HEK293 (cell line): ENCODE data around the gene NFE2L2.

ENCODE experiments used
- CTCF ChIA-PET: fragments of 350-600 bp; formaldehyde crosslinking; extraction: SDS; loops from one replicate; lab custom pipeline; 2021; ENCODE audit warnings: antibody characterized with exemption; lab: Yijun Ruan, JAX
- POLR2A ChIA-PET: fragments of 300-600 bp; formaldehyde crosslinking; extraction: SDS; loops from one replicate; lab custom pipeline; 2020; ENCODE audit warnings: antibody characterized with exemption, inconsistent platforms; lab: Yijun Ruan, JAX
- H3K27ac ChIP-seq: fragments of 200-500 bp; sonication (Bioruptor generic); 2 replicates; pipeline ENCODE4 v1.5.1; 2014; ENCODE audit warnings: low read depth, low read length, control low read depth, inconsistent platforms; ENCODE audit errors: extremely low read depth
- H3K36me3 ChIP-seq, 2 experiments: fragments of 200-500 bp in 1 of 2; sonication (Bioruptor generic) in 1 of 2; 1 replicate in 1 of 2; 2 replicates in 1 of 2; pipeline ENCODE4 v1.5.1; 2014 to 2017; ENCODE audit warnings: inconsistent platforms in 2 of 2, low read length in 2 of 2; ENCODE audit not compliant: control insufficient read depth in 2 of 2, insufficient read depth in 1 of 2
- H3K4me1 ChIP-seq: fragments of 200-500 bp; sonication (Bioruptor generic); 2 replicates; pipeline ENCODE4 v1.5.1; 2014; ENCODE audit warnings: mild to moderate bottlenecking, low read length, inconsistent platforms; ENCODE audit not compliant: control insufficient read depth, insufficient read depth
- H3K4me3 ChIP-seq: 2 replicates; pipeline ENCODE4 v1.5.1; 2011; ENCODE audit warnings: low read depth, mild to moderate bottlenecking, control low read depth, low read length, moderate library complexity
- H3K9me3 ChIP-seq: fragments of 200-500 bp; sonication (Bioruptor generic); 2 replicates; pipeline ENCODE4 v1.5.1; 2014; ENCODE audit warnings: low read depth, low read length, inconsistent platforms; ENCODE audit not compliant: control insufficient read depth, insufficient read depth
- BCL11B ChIP-seq: fragments of 450-650 bp; formaldehyde crosslinking; IDR thresholded peaks from 2 replicates; pipeline ENCODE4 v1.5.1; 2016; ENCODE audit warnings: low read depth, missing biosample characterization, missing genetic modification characterization
- GFI1B ChIP-seq: fragments of 450-650 bp; formaldehyde crosslinking; IDR thresholded peaks from 2 replicates; pipeline ENCODE4 v1.5.1; 2016; ENCODE audit warnings: missing biosample characterization, missing genetic modification characterization
- KLF8 ChIP-seq: fragments of 450-650 bp; formaldehyde crosslinking; IDR thresholded peaks from 2 replicates; pipeline ENCODE4 v1.5.1; 2016; ENCODE audit warnings: missing biosample characterization, missing genetic modification characterization
- KLF9 ChIP-seq: fragments of 450-650 bp; formaldehyde crosslinking; IDR thresholded peaks from 2 replicates; pipeline ENCODE4 v1.5.1; 2016; ENCODE audit warnings: missing biosample characterization, missing genetic modification characterization, low read depth
- MEIS1 ChIP-seq: sonication (generic); formaldehyde crosslinking; IDR thresholded peaks from 2 replicates; pipeline ENCODE4 v1.8.1; 2022; ENCODE audit warnings: missing genetic modification reagents, mild to moderate bottlenecking, borderline replicate concordance
- PRDM1 ChIP-seq: fragments of 450-650 bp; formaldehyde crosslinking; IDR thresholded peaks from 2 replicates; pipeline ENCODE4; 2016; ENCODE audit warnings: missing biosample characterization, missing genetic modification characterization
- SCRT1 ChIP-seq: fragments of 450-650 bp; formaldehyde crosslinking; IDR thresholded peaks from 2 replicates; pipeline ENCODE4 v1.5.1; 2016; ENCODE audit warnings: missing biosample characterization, missing genetic modification characterization, borderline replicate concordance
- SETDB1 ChIP-seq: IDR thresholded peaks from one replicate; pipeline ENCODE4 v1.6.1; 2017; ENCODE audit warnings: mild to moderate bottlenecking, low read length, moderate library complexity, mixed read lengths; ENCODE audit not compliant: insufficient read length
- SP2 ChIP-seq: fragments of 450-650 bp; formaldehyde crosslinking; IDR thresholded peaks from 2 replicates; pipeline ENCODE4 v1.5.1; 2016; ENCODE audit warnings: missing biosample characterization, missing genetic modification characterization
- WT1 ChIP-seq: fragments of 450-650 bp; formaldehyde crosslinking; IDR thresholded peaks from 2 replicates; pipeline ENCODE4 v1.5.1; 2016; ENCODE audit warnings: missing biosample characterization, missing genetic modification characterization
- YY1 ChIP-seq: fragments of 450-650 bp; formaldehyde crosslinking; IDR thresholded peaks from 2 replicates; pipeline ENCODE4 v1.5.1; 2018; ENCODE audit warnings: missing biosample characterization, missing genetic modification characterization
- ZBTB8A ChIP-seq: fragments of 450-650 bp; formaldehyde crosslinking; IDR thresholded peaks from 2 replicates; pipeline ENCODE4 v1.5.1; 2016; ENCODE audit warnings: missing biosample characterization, missing genetic modification characterization
- ZNF112 ChIP-seq: fragments of 450-650 bp; formaldehyde crosslinking; IDR thresholded peaks from 2 replicates; pipeline ENCODE4 v1.5.0; 2017; ENCODE audit warnings: missing biosample characterization, missing genetic modification characterization
- ZNF146 ChIP-seq: fragments of 450-650 bp; formaldehyde crosslinking; IDR thresholded peaks from 2 replicates; pipeline ENCODE4 v1.5.1; 2016; ENCODE audit warnings: missing biosample characterization, missing genetic modification characterization
- ZNF155 ChIP-seq: fragments of 450-650 bp; formaldehyde crosslinking; IDR thresholded peaks from 2 replicates; pipeline ENCODE4 v1.5.1; 2016; ENCODE audit warnings: missing biosample characterization, missing genetic modification characterization
- ZNF16 ChIP-seq: fragments of 450-650 bp; formaldehyde crosslinking; IDR thresholded peaks from 2 replicates; pipeline ENCODE4 v1.5.1; 2016; ENCODE audit warnings: low read depth, missing biosample characterization, missing genetic modification characterization
- ZNF184 ChIP-seq: fragments of 450-650 bp; IDR thresholded peaks from 2 replicates; pipeline ENCODE4 v1.5.1; 2018; ENCODE audit warnings: missing biosample characterization, mild to moderate bottlenecking, missing genetic modification characterization
- ZNF239 ChIP-seq: fragments of 450-650 bp; formaldehyde crosslinking; IDR thresholded peaks from 2 replicates; pipeline ENCODE4 v1.5.1; 2016; ENCODE audit warnings: missing biosample characterization, missing genetic modification characterization
- ZNF248 ChIP-seq: fragments of 450-650 bp; formaldehyde crosslinking; IDR thresholded peaks from 2 replicates; pipeline ENCODE4 v1.5.1; 2017; ENCODE audit warnings: missing biosample characterization, missing genetic modification characterization
- ZNF302 ChIP-seq: fragments of 450-650 bp; formaldehyde crosslinking; IDR thresholded peaks from 2 replicates; pipeline ENCODE4 v1.5.1; 2016; ENCODE audit warnings: missing biosample characterization, missing genetic modification characterization, low read depth
- ZNF555 ChIP-seq: fragments of 450-650 bp; formaldehyde crosslinking; conservative IDR thresholded peaks from 2 replicates; pipeline ENCODE4 v1.5.1; 2017; ENCODE audit warnings: missing biosample characterization, mild to moderate bottlenecking, missing genetic modification characterization, inconsistent platforms
- ZNF624 ChIP-seq: fragments of 450-650 bp; formaldehyde crosslinking; IDR thresholded peaks from 2 replicates; pipeline ENCODE4 v1.5.1; 2017; ENCODE audit warnings: missing biosample characterization, missing genetic modification characterization
- TF ChIP-seq, protein P1 (sequence below): fragments of 450-650 bp; formaldehyde crosslinking; optimal IDR thresholded peaks from 2 replicates; pipeline ENCODE3; 2016; ENCODE audit warnings: missing biosample characterization, mild to moderate bottlenecking, missing genetic modification characterization
- TF ChIP-seq, protein P2 (sequence below): fragments of 450-650 bp; formaldehyde crosslinking; IDR thresholded peaks from 2 replicates; pipeline ENCODE4 v1.5.1; 2016; ENCODE audit warnings: missing biosample characterization, missing genetic modification characterization
- TF ChIP-seq, protein P3 (sequence below): fragments of 450-650 bp; formaldehyde crosslinking; IDR thresholded peaks from 2 replicates; pipeline ENCODE4 v1.5.1; 2017; ENCODE audit warnings: missing biosample characterization, missing genetic modification characterization

NFE2L2 gene

DNA sequence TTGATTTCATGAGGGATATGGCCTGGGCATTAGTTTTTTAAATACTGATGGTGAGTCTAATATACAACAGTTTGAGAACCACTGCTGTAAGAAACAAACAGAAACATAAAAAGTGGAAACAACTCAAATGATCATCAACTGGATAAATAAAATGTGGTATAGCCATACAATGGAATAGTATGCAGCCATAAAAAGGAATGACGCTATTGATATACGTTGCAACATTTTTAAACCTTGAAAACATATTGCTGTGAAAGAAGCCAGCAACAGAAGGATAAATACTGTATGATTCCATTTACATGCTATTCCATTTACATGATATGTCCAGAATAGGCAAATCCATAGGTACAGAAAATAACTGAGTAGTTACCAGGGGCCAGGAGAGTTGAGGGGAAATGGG is 6.5 kb downstream of the NFE2L2 start:
- H3K4me1 ChIP-seq = peaks cover 2% of the 10 kb centered on the region; the same call in 1 of the 2 replicates

DNA sequence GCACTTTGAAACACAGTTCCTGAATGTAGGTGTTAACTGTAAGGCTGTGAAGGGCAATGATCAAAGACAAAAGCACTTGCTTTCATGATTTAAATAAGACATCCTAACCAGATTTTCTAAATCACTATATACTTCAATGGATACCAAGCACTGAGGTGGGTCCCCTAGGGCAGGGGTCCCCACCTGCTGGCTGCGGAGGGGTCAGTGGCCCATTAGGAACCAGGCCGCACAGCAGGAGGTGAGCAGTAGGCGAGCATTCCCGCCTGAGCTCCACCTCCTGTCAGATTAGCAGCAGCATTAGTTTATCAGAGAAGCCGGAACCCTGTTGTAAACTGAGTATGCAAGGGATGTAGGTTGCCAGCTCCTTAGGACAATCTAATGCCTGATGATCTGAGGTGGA is 7.1 kb downstream of the NFE2L2 start:
- H3K27ac ChIP-seq = no peak overlapping the region
- no peak overlapping the region for H3K4me3 ChIP-seq
- CTCF ChIA-PET = no interaction called here
- peaks cover 0 to 3% of the 10 kb centered on the region in 2 experiments; a peak in 1 of 3 replicates for H3K36me3 ChIP-seq
- H3K9me3 ChIP-seq = no peaks in the 10 kb centered on the region
- POLR2A ChIA-PET = no interaction called here
- peaks cover 2% of the 10 kb centered on the region; the same call in 1 of the 2 replicates for H3K4me1 ChIP-seq
- TF ChIP-seq KLF9 (tag by site-specific recombination) = no peak
- no peak for TF ChIP-seq YY1 (tag by site-specific recombination)
- no peak for TF ChIP-seq BCL11B (tag by site-specific recombination)
- TF ChIP-seq PRDM1 (tag by site-specific recombination) = no peak
- no peak for TF ChIP-seq ZBTB8A
- TF ChIP-seq ZNF239 (tag by site-specific recombination) = no peak
- TF ChIP-seq, protein P1, sequence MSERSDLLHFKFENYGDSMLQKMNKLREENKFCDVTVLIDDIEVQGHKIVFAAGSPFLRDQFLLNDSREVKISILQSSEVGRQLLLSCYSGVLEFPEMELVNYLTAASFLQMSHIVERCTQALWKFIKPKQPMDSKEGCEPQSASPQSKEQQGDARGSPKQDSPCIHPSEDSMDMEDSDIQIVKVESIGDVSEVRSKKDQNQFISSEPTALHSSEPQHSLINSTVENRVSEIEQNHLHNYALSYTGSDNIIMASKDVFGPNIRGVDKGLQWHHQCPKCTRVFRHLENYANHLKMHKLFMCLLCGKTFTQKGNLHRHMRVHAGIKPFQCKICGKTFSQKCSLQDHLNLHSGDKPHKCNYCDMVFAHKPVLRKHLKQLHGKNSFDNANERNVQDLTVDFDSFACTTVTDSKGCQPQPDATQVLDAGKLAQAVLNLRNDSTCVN (tag by site-specific recombination) = no peak
- TF ChIP-seq MEIS1 (CRISPR knock-in tag) = no peak
- TF ChIP-seq WT1 (tag by site-specific recombination) = no peak
- no peak for TF ChIP-seq SP2 (tag by site-specific recombination)
- TF ChIP-seq GFI1B (tag by site-specific recombination) = no peak
- TF ChIP-seq ZNF112 (tag by site-specific recombination) = no peak
- TF ChIP-seq ZNF555 (tag by site-specific recombination) = no peak
- TF ChIP-seq ZNF155 (tag by site-specific recombination) = no peak
- TF ChIP-seq ZNF248 (tag by site-specific recombination) = no peak

More for the DNA sequence above, 6.5 kb downstream of the NFE2L2 start:
- Histone ChIP-seq H3K4me3 (no peak overlapping the region), H3K9me3 (no peaks in the 10 kb centered on the region), H3K36me3 (peaks cover 0 to 3% of the 10 kb centered on the region in 2 experiments; a peak in 1 of 3 replicates), H3K27ac (no peak overlapping the region)
- TF ChIP-seq ZNF16 (tag by site-specific recombination) (no peak), ZNF624 (tag by site-specific recombination) (no peak), KLF8 (tag by site-specific recombination) (no peak), SETDB1 (peak; percentile 78), WT1 (tag by site-specific recombination) (no peak), ZNF302 (tag by site-specific recombination) (no peak), SCRT1 (tag by site-specific recombination) (no peak), ZNF146 (tag by site-specific recombination) (peak; percentile 93), ZNF184 (tag by site-specific recombination) (no peak)
- TF ChIP-seq, protein P2, sequence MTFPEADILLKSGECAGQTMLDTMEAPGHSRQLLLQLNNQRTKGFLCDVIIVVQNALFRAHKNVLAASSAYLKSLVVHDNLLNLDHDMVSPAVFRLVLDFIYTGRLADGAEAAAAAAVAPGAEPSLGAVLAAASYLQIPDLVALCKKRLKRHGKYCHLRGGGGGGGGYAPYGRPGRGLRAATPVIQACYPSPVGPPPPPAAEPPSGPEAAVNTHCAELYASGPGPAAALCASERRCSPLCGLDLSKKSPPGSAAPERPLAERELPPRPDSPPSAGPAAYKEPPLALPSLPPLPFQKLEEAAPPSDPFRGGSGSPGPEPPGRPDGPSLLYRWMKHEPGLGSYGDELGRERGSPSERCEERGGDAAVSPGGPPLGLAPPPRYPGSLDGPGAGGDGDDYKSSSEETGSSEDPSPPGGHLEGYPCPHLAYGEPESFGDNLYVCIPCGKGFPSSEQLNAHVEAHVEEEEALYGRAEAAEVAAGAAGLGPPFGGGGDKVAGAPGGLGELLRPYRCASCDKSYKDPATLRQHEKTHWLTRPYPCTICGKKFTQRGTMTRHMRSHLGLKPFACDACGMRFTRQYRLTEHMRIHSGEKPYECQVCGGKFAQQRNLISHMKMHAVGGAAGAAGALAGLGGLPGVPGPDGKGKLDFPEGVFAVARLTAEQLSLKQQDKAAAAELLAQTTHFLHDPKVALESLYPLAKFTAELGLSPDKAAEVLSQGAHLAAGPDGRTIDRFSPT = no peak
- TF ChIP-seq, protein P3, sequence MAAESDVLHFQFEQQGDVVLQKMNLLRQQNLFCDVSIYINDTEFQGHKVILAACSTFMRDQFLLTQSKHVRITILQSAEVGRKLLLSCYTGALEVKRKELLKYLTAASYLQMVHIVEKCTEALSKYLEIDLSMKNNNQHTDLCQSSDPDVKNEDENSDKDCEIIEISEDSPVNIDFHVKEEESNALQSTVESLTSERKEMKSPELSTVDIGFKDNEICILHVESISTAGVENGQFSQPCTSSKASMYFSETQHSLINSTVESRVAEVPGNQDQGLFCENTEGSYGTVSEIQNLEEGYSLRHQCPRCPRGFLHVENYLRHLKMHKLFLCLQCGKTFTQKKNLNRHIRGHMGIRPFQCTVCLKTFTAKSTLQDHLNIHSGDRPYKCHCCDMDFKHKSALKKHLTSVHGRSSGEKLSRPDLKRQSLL = no peak
- POLR2A ChIA-PET = no interaction called here
- CTCF ChIA-PET = no interaction called here
